ENCODE measurements around the gene BUD23. TPM values are rescaled to one million over a fixed set of nuclear protein-coding genes. Genes with fewer than 3 reads are reported as not detected.

Gene BUD23
- total and polyA plus RNA-seq, 9 of the 15 experiments (the other 6 are each of a cell fraction or from before 2014, with no cell fraction given), result 79.5 to 270 (median 150) TPM

DNA sequence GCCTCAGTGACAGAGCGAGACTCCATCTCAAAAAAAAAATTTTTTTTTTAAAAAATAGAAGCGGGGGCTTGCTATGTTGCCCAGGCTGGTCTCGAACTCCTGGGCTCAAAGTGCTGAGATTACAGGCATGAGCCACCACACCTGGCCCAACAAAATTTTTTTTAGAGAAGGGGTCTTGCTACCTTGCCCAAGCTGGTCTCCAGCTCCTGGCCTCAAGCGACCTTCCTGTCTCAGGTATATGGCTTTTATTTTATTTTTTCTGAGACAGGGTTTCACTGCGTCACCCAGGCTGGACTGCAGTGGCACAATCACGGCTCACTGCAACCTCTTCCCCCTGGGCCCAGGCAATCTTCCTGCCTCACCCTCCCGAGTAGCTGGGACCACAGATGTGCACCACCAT, 56.8 kb downstream of the BUD23 start (continued):
- TF ChIP-seq, protein P1, sequence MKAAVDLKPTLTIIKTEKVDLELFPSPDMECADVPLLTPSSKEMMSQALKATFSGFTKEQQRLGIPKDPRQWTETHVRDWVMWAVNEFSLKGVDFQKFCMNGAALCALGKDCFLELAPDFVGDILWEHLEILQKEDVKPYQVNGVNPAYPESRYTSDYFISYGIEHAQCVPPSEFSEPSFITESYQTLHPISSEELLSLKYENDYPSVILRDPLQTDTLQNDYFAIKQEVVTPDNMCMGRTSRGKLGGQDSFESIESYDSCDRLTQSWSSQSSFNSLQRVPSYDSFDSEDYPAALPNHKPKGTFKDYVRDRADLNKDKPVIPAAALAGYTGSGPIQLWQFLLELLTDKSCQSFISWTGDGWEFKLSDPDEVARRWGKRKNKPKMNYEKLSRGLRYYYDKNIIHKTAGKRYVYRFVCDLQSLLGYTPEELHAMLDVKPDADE (conservative IDR thresholded peaks at IDR 0.05; ENCODE audit: control insufficient read depth, low read depth, low read length), result no peak
- TF ChIP-seq, protein P2, sequence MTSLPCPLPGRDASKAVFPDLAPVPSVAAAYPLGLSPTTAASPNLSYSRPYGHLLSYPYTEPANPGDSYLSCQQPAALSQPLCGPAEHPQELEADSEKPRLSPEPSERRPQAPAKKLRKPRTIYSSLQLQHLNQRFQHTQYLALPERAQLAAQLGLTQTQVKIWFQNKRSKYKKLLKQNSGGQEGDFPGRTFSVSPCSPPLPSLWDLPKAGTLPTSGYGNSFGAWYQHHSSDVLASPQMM (CRISPR knock-in tag; IDR thresholded peaks at IDR 0.05), result no peak

DNA sequence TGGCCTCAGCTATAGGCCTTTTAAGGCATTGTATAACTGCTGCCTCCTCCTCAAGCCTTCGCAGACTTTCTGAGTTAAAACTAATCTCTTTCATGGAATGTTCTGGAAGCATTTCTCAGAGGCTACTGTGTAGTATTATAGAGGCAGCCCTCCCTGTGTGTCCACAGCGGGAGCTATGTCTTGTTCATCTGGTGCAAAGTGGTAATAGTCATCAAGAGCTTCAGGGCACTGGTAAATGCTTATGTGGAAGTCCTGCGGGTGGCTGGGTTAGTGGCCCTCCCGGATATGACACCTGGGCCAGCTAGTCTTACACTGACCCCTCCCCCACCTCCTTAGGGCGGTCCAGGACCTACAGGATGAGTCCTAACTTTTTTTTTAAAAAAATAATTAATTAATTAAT, 57.4 kb downstream of the BUD23 start:
- CTCF ChIA-PET (ENCODE audit: low intra/inter-chr PET ratio), result no interaction called here
- no peak for ATAC-seq
- no peak overlapping the region for H3K4me3 ChIP-seq
- in situ Hi-C loops (cut with MboI) (loop anchor here (5.0 kb wide), 1 partner anchor 117 kb away; no protein-coding TSS in a partner anchor), intact Hi-C loops (cut with micrococcal nuclease) (no loop called here)
- no peak overlapping the region for H3K27ac ChIP-seq (ENCODE audit: extremely low read depth, low read depth, low read length)
- peaks cover 2 to 46% of the 10 kb centered on the region in 2 experiments; a peak in 4 of 5 replicates for H3K4me1 ChIP-seq (replicated peaks in 1 of 2; ENCODE audit: control insufficient read depth in 2 of 2, insufficient read depth in 2 of 2, low read length in 2 of 2)
- FAIRE-seq, result no peak
- peaks cover 4% of the 10 kb centered on the region for H3K9me1 ChIP-seq (ENCODE audit: control insufficient read depth, insufficient read depth, low read length)
- peaks cover 19% of the 10 kb centered on the region for H3K79me2 ChIP-seq (ENCODE audit: control insufficient read depth, insufficient read depth, low read length)
- H3K9me3 ChIP-seq (replicated peaks; ENCODE audit: control insufficient read depth, insufficient read depth, low read depth, low read length), result no peaks in the 10 kb centered on the region
- DNase-seq (ENCODE audit: extremely low read depth in 1 of 4, low spot score in 3 of 4), result peak in 1 of 4 experiments; percentile 25
- peak overlapping the region in 1 of 2 experiments; percentile 80; a peak in 1 of 4 replicates for H3K9ac ChIP-seq (ENCODE audit: insufficient read depth in 1 of 2, low read depth in 2 of 2, low read length in 2 of 2)
- POLR2A ChIA-PET, result no interaction called here
- H3K4me2 ChIP-seq (ENCODE audit: insufficient read depth, low read length), result no peak overlapping the region
- BruUV-seq (replicated peaks), result no TSS peak
- 82% methylated on average over 5 of the region's 5 CpGs for WGBS (ENCODE audit: insufficient coverage, low coverage, missing lambda C conversion rate)
- H2AFZ ChIP-seq (ENCODE audit: low read depth, low read length), result no peak overlapping the region
- peaks cover 16% of the 10 kb centered on the region; the same call in 1 of the 2 replicates for H4K20me1 ChIP-seq (replicated peaks; ENCODE audit: control insufficient read depth, insufficient read depth, low read length)
- H3K36me3 ChIP-seq (ENCODE audit: control insufficient read depth, insufficient read depth, low read length), result peaks cover 20% of the 10 kb centered on the region
- TF ChIP-seq, protein P3, sequence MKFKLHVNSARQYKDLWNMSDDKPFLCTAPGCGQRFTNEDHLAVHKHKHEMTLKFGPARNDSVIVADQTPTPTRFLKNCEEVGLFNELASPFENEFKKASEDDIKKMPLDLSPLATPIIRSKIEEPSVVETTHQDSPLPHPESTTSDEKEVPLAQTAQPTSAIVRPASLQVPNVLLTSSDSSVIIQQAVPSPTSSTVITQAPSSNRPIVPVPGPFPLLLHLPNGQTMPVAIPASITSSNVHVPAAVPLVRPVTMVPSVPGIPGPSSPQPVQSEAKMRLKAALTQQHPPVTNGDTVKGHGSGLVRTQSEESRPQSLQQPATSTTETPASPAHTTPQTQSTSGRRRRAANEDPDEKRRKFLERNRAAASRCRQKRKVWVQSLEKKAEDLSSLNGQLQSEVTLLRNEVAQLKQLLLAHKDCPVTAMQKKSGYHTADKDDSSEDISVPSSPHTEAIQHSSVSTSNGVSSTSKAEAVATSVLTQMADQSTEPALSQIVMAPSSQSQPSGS (CRISPR knock-in tag; IDR thresholded peaks at IDR 0.05), result no peak
- TF ChIP-seq, protein P4, sequence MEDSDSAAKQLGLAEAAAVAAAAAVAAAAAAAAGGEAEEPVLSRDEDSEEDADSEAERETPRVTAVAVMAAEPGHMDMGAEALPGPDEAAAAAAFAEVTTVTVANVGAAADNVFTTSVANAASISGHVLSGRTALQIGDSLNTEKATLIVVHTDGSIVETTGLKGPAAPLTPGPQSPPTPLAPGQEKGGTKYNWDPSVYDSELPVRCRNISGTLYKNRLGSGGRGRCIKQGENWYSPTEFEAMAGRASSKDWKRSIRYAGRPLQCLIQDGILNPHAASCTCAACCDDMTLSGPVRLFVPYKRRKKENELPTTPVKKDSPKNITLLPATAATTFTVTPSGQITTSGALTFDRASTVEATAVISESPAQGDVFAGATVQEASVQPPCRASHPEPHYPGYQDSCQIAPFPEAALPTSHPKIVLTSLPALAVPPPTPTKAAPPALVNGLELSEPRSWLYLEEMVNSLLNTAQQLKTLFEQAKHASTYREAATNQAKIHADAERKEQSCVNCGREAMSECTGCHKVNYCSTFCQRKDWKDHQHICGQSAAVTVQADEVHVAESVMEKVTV (CRISPR knock-in tag; IDR thresholded peaks at IDR 0.05), result no peak
- TF ChIP-seq MCM3 (IDR thresholded peaks at IDR 0.05) (no peak), JUND (IDR thresholded peaks at IDR 0.05; ENCODE audit: borderline replicate concordance, low read depth, low read length) (no peak), JUND (tag; IDR thresholded peaks at IDR 0.05; ENCODE audit: borderline replicate concordance, low read depth, low read length) (no peak), CBX1 (IDR thresholded peaks at IDR 0.05; ENCODE audit: low read depth) (no peak), ARHGAP35 (IDR thresholded peaks at IDR 0.05; ENCODE audit: partially characterized antibody) (no peak), MCM2 (IDR thresholded peaks at IDR 0.05; ENCODE audit: low read depth) (no peak), ATF1 (CRISPR knock-in tag; IDR thresholded peaks at IDR 0.05) (no peak), ATF1 (tag; IDR thresholded peaks at IDR 0.05) (no peak)
- TF ChIP-seq, protein P5, sequence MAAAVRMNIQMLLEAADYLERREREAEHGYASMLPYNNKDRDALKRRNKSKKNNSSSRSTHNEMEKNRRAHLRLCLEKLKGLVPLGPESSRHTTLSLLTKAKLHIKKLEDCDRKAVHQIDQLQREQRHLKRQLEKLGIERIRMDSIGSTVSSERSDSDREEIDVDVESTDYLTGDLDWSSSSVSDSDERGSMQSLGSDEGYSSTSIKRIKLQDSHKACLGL (CRISPR knock-in tag; IDR thresholded peaks at IDR 0.05; ENCODE audit: borderline replicate concordance, poor library complexity, severe bottlenecking), result no peak
- H3K27me3 ChIP-seq (ENCODE audit: control insufficient read depth in 2 of 2, insufficient read depth in 2 of 2, low read length in 2 of 2), result no peaks in the 10 kb centered on the region
